ENCODE data around the gene CYS1. TPM values are rescaled to one million over a fixed set of nuclear protein-coding genes. Genes with fewer than 3 reads are reported as not detected.

The CYS1 gene
- total and polyA plus RNA-seq, 2 of the 8 experiments (the other 6 are each of a cell fraction or from before 2014, with no cell fraction given), result 0.09 to 0.13 TPM

DNA sequence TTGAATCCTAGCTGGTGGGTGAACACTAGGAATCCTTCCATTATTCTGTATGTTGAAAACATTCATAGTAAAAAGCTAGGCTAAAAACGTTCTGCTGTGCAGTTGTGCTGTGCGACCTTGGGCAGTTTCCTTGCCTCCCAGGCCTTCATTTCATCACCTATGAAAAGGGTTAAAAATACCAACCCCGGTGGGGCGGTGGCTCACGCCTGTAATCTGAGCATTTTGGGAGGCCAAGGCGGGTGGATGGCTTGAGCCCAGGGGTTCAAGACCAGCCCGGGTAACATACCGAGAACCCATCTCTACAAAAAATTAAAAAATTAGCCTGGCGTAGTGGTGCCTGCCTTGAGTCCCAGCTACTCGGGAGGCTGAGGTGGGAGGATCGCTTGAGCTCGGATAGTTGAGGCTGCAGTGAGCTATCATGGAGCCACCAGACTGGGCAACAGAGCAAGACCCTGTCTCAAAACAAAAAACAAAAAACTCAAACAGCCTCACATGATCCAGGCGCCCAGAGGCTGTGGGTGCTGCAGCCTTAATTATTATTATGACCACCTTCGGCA is 39.5 kb upstream of the CYS1 start:
- Histone ChIP-seq H3K14ac (ENCODE audit: insufficient read length) (no peak overlapping the region), H3K4me1 (replicated peaks in 1 of 4; ENCODE audit: control insufficient read depth in 3 of 4, insufficient read depth in 4 of 4, low read length in 3 of 4) (peaks cover 0 to 3% (median under 1%) of the 10 kb centered on the region in 4 experiments; a peak in 2 of 7 replicates), H4K5ac (ENCODE audit: insufficient read length, low read depth, low read length) (peak overlapping the region; percentile 62), H4K20me1 (replicated peaks in 1 of 2; ENCODE audit: control insufficient read depth in 1 of 2, insufficient read depth in 2 of 2, low read length in 2 of 2) (peaks cover 2 to 3% of the 10 kb centered on the region in 2 experiments), H2BK15ac (ENCODE audit: low read length) (no peak overlapping the region), H3K56ac (replicated peaks; ENCODE audit: insufficient read length, low read depth, low read length) (no peak overlapping the region), H4K91ac (replicated peaks; ENCODE audit: insufficient read length, low read length) (no peak overlapping the region), H3K36me3 (ENCODE audit: control insufficient read depth in 2 of 4, insufficient read depth in 4 of 4, low read length in 3 of 4) (peaks cover 0 to 12% (median 5%) of the 10 kb centered on the region in 4 experiments; a peak in 6 of 8 replicates), H3K18ac (ENCODE audit: extremely low read depth, low read length) (0 out of 2 replicates have a peak overlapping the region, but pooled peaks have one; percentile 38), H3K23ac (ENCODE audit: insufficient read length) (no peak overlapping the region), H3K9me3 (ENCODE audit: insufficient read depth in 2 of 2, low read depth in 1 of 2, low read length in 1 of 2) (no peaks in the 10 kb centered on the region), H2AFZ (ENCODE audit: low read length) (0 out of 2 replicates have a peak overlapping the region, but pooled peaks have one; percentile 74), H2BK20ac (ENCODE audit: low read length) (no peak overlapping the region; the same call in 1 of the 2 replicates), H2BK12ac (ENCODE audit: low read depth, low read length) (no peak overlapping the region), H3K9ac (replicated peaks in 1 of 4; ENCODE audit: extremely low read depth in 1 of 4, low read depth in 3 of 4, low read length in 3 of 4) (no peak overlapping the region), H4K8ac (ENCODE audit: extremely low read depth, insufficient read depth, low read length) (no peak overlapping the region), H3K79me1 (ENCODE audit: low read depth, low read length) (peaks cover 9% of the 10 kb centered on the region), H3K79me2 (ENCODE audit: control insufficient read depth in 1 of 2, insufficient read depth in 2 of 2, low read length in 2 of 2) (peaks cover 0 to 29% of the 10 kb centered on the region in 2 experiments; a peak in 3 of 4 replicates), H3K27me3 (replicated peaks in 1 of 4; ENCODE audit: control insufficient read depth in 3 of 4, extremely low read depth in 1 of 4, insufficient read depth in 3 of 4, low read length in 3 of 4) (no peaks in the 10 kb centered on the region), H3K27ac (ENCODE audit: low read depth, low read length) (no peak overlapping the region), H2BK120ac (replicated peaks; ENCODE audit: low read depth, low read length) (peak overlapping the region; percentile 78), H3K4me3 (ENCODE audit: extremely low read depth in 1 of 4, insufficient read depth in 2 of 4, low read depth in 3 of 4, low read length in 4 of 4) (peak overlapping the region in 1 of 4 experiments; percentile 90; a peak in 2 of 8 replicates), H3K4ac (replicated peaks; ENCODE audit: insufficient read length, low read depth, low read length) (no peak overlapping the region), H2AK5ac (ENCODE audit: low read depth, low read length) (no peak overlapping the region), H2BK5ac (ENCODE audit: low read depth, low read length) (no peak overlapping the region; the same call in 1 of the 2 replicates), H3K23me2 (ENCODE audit: low read depth, low read length) (peaks cover 13% of the 10 kb centered on the region), H3K4me2 (ENCODE audit: insufficient read depth in 1 of 2, low read depth in 2 of 2, low read length in 2 of 2) (peak overlapping the region; percentile 60 to 92)
- TF ChIP-seq KDM1A (IDR thresholded peaks at IDR 0.05; ENCODE audit: borderline replicate concordance, low read length), result peak; percentile 92
- no peak for TF ChIP-seq ATF2 (IDR thresholded peaks at IDR 0.05; ENCODE audit: low read length)
- CTCF ChIA-PET (ENCODE audit: partially characterized antibody), result interaction anchor here (0.9 to 1.9 kb wide), 5 partner anchors 22 to 313 kb away, joined by 3 to 7 read pairs (median 3); no protein-coding TSS in a partner anchor
- FAIRE-seq, result no peak
- 74% methylated on average over 14 of the region's 14 CpGs; no CpG with 5 or more reads in 1 of the 2 experiments for WGBS, 2 experiments (ENCODE audit: extremely low coverage in 1 of 2, insufficient coverage in 1 of 2, insufficient read length in 1 of 2, insufficient replicate concordance in 2 of 2, low coverage in 1 of 2, low lambda C conversion rate in 2 of 2, missing lambda C conversion rate in 1 of 2)
- no peak for DNase-seq (ENCODE audit: low read depth in 1 of 2, low spot score in 2 of 2)
- POLR2A ChIA-PET (ENCODE audit: partially characterized antibody), result interaction anchor here (0.5 to 1.6 kb wide), 5 partner anchors 9 to 327 kb away, joined by 3 to 5 read pairs (median 3); no protein-coding TSS in a partner anchor

All from H1 (cell line).